Transverse colon (tissue), 4 donors: Measurements from ENCODE around the gene SEPTIN5. TPM values are rescaled to one million over a fixed set of nuclear protein-coding genes. Genes with fewer than 3 reads are reported as not detected.
A peak's percentile ranks its signal among the peaks of the same experiment; 100 is the strongest.

Experiments used
- DNase-seq: peaks from one replicate; pipeline ENCODE4 v3.0.0-alpha.2; 2019
- H3K27ac ChIP-seq, 4 donors: fragments of 200-600 bp; sonication (generic); 2 replicates each; pipeline ENCODE4 v1.5.1; 2016 to 2018; ENCODE audit warnings: inconsistent platforms in 4 of 4
- H3K27me3 ChIP-seq: fragments of 200-600 bp; sonication (generic); 2 replicates; pipeline ENCODE4 v1.5.1; 2017; ENCODE audit warnings: inconsistent platforms
- H3K36me3 ChIP-seq, 4 donors: fragments of 200-600 bp; sonication (generic); 2 replicates each; pipeline ENCODE4 v1.5.1; 2017 to 2019; ENCODE audit warnings: inconsistent platforms in 4 of 4
- H3K4me1 ChIP-seq, 4 donors: fragments of 200-600 bp; sonication (generic); 2 replicates each; pipeline ENCODE4 v1.5.1; 2017 to 2020; ENCODE audit warnings: inconsistent platforms in 4 of 4
- H3K4me3 ChIP-seq, 4 donors: fragments of 200-600 bp; sonication (generic); 1 replicate in 1 of 4; 2 replicates in 3 of 4; pipeline versions ENCODE4 v1.5.1 to v1.6.1; 2017 to 2019; ENCODE audit warnings: inconsistent platforms in 4 of 4
- H3K9me3 ChIP-seq, 2 donors: fragments of 200-600 bp; sonication (generic); 2 replicates each; pipeline ENCODE4 v1.5.1; 2017 to 2019; ENCODE audit warnings: inconsistent platforms in 2 of 2
- EP300 ChIP-seq: sonication (generic); formaldehyde crosslinking; IDR thresholded peaks from one replicate; pipeline ENCODE4 v1.6.1; 2017; ENCODE audit warnings: antibody characterized with exemption, low read depth
- POLR2A ChIP-seq: fragments of 450-650 bp; IDR thresholded peaks from one replicate; pipeline ENCODE4 v1.6.1; 2016; ENCODE audit warnings: antibody characterized with exemption, mild to moderate bottlenecking, moderate library complexity
- POLR2AphosphoS5 ChIP-seq, 3 donors: sonication (generic); formaldehyde crosslinking; IDR thresholded peaks; one replicate each; pipeline ENCODE4 v1.6.1; 2016; ENCODE audit warnings: antibody characterized with exemption in 3 of 3
- WGBS, 2 donors: methylation state at CpG; one replicate each; pipeline ENCODE4 v1.1.5; 2018; ENCODE audit warnings: low coverage in 1 of 2; 5-methylcytosine and 5-hydroxymethylcytosine counted together
- in situ Hi-C, 4 donors: fragments of 200-750 bp; cut with MboI; loops; one replicate each; pipeline versions ENCODE4 v1.15.0 to v1.15.1; 2017; ENCODE audit warnings: low sequenced_read_pairs in 3 of 4, low pct_ligation_motif_present in 1 of 4, low pct_unique_long_range_greater_than_20kb in 1 of 4
- intact Hi-C: fragments of 100-400 bp; cut with DNase I; formaldehyde crosslinking; loops from one replicate; pipeline ENCODE4 v1.15.1; 2023; ENCODE audit warnings: low total_unique reads
- total RNA-seq, 4 donors: library from RNA; depleted of rRNA; stranded (reverse); fragments of >200 nt; gene quantifications; one replicate each; pipeline ENCODE4 v1.1.0, GENCODE V29; 2016
- TF ChIP-seq, protein P1 (sequence below), 5 experiments: fragments of 200-600 bp in 3 of 5; fragments of 450-650 bp in 2 of 5; sonication (generic) in 3 of 5; IDR thresholded peaks; 1 replicate in 2 of 5; 2 replicates in 3 of 5; pipeline ENCODE4 v1.5.1; 2016 to 2017; ENCODE audit warnings: antibody characterized with exemption in 5 of 5, inconsistent platforms in 3 of 5, mild to moderate bottlenecking in 2 of 5, moderate library complexity in 1 of 5

Gene SEPTIN5
- total RNA-seq, 4 donors from 2014 or later: 2.5 to 709 (median 5.4) TPM

DNA sequence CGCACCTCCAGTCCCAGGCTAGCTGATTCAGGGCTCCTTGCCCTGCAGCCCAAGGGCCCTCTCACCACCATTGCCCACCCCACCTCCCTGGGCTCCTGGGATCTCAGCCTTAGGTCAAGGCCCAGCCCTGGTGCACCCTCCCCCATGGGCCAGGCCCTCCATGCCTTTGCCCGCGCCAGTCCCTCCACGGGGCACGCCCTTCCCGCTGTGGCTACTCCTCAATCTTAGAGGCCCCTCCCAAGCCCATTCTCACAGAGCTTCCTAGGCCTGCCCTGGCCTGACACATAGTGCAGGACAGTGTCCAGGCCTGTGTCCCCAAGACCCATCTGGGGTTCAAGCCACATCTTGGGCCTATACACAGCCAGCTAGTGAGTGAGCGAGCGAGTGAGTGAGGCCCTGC is 15.9 kb downstream of the SEPTIN5 start:
- in situ Hi-C loops: loop anchor here in 3 of 4 donors (5.0 kb wide), 1 partner anchor 182 kb away; no protein-coding TSS in a partner anchor
- TF ChIP-seq POLR2AphosphoS5 (IDR thresholded peaks at IDR 0.05) (no peak), POLR2A (no peak), EP300 (no peak)
- TF ChIP-seq, protein P1, sequence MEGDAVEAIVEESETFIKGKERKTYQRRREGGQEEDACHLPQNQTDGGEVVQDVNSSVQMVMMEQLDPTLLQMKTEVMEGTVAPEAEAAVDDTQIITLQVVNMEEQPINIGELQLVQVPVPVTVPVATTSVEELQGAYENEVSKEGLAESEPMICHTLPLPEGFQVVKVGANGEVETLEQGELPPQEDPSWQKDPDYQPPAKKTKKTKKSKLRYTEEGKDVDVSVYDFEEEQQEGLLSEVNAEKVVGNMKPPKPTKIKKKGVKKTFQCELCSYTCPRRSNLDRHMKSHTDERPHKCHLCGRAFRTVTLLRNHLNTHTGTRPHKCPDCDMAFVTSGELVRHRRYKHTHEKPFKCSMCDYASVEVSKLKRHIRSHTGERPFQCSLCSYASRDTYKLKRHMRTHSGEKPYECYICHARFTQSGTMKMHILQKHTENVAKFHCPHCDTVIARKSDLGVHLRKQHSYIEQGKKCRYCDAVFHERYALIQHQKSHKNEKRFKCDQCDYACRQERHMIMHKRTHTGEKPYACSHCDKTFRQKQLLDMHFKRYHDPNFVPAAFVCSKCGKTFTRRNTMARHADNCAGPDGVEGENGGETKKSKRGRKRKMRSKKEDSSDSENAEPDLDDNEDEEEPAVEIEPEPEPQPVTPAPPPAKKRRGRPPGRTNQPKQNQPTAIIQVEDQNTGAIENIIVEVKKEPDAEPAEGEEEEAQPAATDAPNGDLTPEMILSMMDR (IDR thresholded peaks at IDR 0.05): no peak
- intact Hi-C loops: loop anchor here (2.0 kb wide), 1 partner anchor 181 kb away; no protein-coding TSS in a partner anchor
- 78% methylated on average over 8 of the region's 8 CpGs; no CpG with 5 or more reads in 1 of the 2 donors for WGBS, 2 donors
- no peaks in the 10 kb centered on the region for H3K36me3 ChIP-seq
- H3K9me3 ChIP-seq: no peaks in the 10 kb centered on the region
- H3K4me3 ChIP-seq: no peak overlapping the region
- no peak for DNase-seq
- H3K27ac ChIP-seq: no peak overlapping the region
- H3K4me1 ChIP-seq: peaks cover 0 to 8% (median 8%) of the 10 kb centered on the region in 4 donors
- H3K27me3 ChIP-seq: peaks cover 11% of the 10 kb centered on the region

DNA sequence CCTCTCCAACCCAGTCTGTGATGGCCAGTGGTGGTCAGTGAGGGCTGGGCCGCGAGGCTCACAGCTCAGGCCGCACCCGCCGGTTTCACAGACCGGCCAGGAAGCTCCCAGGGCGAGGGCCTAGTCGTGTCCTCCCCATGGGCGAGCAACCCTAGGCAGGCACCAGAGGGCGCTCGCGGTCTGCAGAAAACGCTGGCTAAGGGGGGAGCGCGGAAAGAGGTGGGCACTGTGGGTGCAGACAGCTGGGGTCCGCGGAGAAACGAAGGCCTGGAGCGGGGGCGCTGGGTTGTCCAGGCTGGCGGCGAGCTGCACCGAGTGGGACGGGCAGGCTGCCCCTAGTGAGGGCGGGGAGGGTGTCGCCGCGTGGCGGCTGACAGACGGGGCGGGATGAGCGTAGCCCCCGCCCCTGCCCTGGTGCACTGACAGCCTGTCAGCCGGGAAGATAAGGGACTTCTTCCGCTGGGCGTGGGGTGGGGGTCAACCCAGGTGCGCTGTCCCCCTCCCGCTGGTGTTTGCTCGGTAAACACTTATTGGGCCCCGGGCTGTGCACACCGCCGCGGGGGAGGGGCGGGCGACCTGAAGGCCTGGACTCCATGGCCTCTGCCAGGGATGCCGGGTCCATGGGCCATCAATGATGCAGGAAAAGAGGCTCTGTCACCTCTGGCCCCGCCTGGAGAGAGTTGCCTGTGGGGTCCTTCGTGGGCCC is 16.5 kb downstream of the SEPTIN5 start:
- Histone ChIP-seq H3K27ac (no peak overlapping the region), H3K9me3 (no peaks in the 10 kb centered on the region), H3K36me3 (no peaks in the 10 kb centered on the region), H3K4me1 (peaks cover 0 to 8% (median 8%) of the 10 kb centered on the region in 4 donors), H3K4me3 (peak overlapping the region in 2 of 4 donors; percentile 28 to 35), H3K27me3 (peaks cover 8% of the 10 kb centered on the region)
- in situ Hi-C loops (loop anchor here in 3 of 4 donors (5.0 kb wide), 1 partner anchor 181 kb away; no protein-coding TSS in a partner anchor), intact Hi-C loops (loop anchor here (2.0 kb wide), 1 partner anchor 180 kb away; no protein-coding TSS in a partner anchor)
- peak; percentile 80 for DNase-seq
- TF ChIP-seq POLR2AphosphoS5 (IDR thresholded peaks at IDR 0.05): no peak
- TF ChIP-seq, protein P1 (IDR thresholded peaks at IDR 0.05): peak; percentile 95 to 96 (median 96)
- TF ChIP-seq POLR2A: no peak
- no peak for TF ChIP-seq EP300
- WGBS, 2 donors: 4% methylated on average over 48 of the region's 48 CpGs; no CpG with 5 or more reads in 1 of the 2 donors

DNA sequence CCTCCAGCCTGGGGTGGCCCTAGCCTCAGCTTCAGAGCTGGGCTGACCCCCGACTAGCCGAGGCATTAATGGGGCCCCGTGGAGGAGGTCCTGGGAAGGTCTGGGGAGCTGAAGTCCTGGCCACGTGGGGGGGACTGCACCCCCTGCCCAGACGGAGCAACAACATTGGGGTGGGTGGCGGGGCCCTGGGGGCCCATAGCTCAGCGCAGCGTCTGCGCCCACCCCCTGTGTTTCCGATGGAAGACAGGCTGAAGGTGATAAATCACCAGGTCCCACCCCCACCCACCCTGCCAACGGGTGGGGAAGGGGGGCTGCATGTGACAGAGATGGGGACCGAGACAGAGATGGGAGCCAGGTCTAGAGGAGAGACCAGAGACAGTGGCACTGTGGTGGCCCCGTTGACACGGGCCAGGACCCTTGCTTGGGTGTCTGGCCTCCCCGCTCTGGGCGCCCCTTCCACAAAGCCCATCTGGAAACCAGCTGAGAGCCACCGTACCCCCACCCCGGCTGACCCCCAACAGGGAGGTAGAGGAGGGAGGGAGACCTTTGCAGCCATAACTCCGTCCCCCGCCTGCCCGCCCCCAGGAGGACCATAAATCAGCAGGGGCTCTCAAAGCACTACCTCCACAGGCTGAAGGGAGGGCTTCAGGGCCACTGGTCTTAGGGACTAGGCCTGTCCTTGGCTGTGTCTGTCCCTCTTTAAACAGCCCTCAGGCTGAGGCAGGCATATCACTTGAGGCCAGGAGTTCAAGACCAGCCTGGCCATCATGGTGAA is 17.2 kb downstream of the SEPTIN5 start:
- Histone ChIP-seq H3K4me3 (no peak overlapping the region), H3K36me3 (no peaks in the 10 kb centered on the region), H3K27me3 (peaks cover 9% of the 10 kb centered on the region), H3K4me1 (peaks cover 0 to 8% (median 8%) of the 10 kb centered on the region in 4 donors), H3K9me3 (no peaks in the 10 kb centered on the region), H3K27ac (no peak overlapping the region)
- DNase-seq: no peak
- in situ Hi-C loops (loop anchor here in 3 of 4 donors (5.0 kb wide), 1 partner anchor 181 kb away; no protein-coding TSS in a partner anchor), intact Hi-C loops (loop anchor here (2.0 kb wide), 1 partner anchor 179 kb away; no protein-coding TSS in a partner anchor)
- 63% methylated on average over 20 of the region's 21 CpGs; no CpG with 5 or more reads in 1 of the 2 donors for WGBS, 2 donors
- TF ChIP-seq EP300 (no peak), POLR2A (no peak), POLR2AphosphoS5 (IDR thresholded peaks at IDR 0.05) (no peak)
- TF ChIP-seq, protein P1 (IDR thresholded peaks at IDR 0.05): no peak
